Stimulated activated CD4-positive, alpha-beta T cell treated with anti-CD3 and anti-CD28 coated beads, Interleukin-4, amount 100 ng/mL, for 4 hours (primary cell): ENCODE results near the gene CACNA2D4.

Experiments used
- DNase-seq, 2 experiments: peaks; one replicate each; pipeline ENCODE4 v3.0.0-alpha.2; 2020

Gene CACNA2D4

GRCh38 chr12:1812650-1813302, 105.7 kb downstream of the CACNA2D4 start:
- no peak for DNase-seq

GRCh38 chr12:1811948-1812291, 106.5 kb downstream of the CACNA2D4 start:
- no peak for DNase-seq

GRCh38 chr12:1811281-1811947, 107.0 kb downstream of the CACNA2D4 start:
- peak; percentile 45 to 65 for DNase-seq

DNA sequence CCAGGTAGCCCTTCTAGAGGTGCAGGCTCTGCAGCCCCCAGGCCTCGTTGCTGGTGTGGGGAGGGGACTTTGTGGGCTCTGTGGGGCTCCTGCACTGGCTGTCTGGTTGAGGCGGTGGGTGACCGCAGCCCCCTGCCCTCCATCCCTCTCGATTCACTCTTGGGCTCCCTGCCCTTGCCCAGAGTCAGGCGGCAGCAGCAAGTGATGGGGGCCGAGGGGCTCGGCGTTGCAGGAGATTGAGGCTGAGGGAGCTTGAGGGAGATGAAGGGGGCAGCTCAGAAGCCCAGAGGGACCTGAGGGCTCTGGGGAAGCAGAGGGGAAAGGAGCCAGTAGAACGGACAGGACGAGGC, 107.5 kb downstream of the CACNA2D4 start:
- no peak for DNase-seq

DNA sequence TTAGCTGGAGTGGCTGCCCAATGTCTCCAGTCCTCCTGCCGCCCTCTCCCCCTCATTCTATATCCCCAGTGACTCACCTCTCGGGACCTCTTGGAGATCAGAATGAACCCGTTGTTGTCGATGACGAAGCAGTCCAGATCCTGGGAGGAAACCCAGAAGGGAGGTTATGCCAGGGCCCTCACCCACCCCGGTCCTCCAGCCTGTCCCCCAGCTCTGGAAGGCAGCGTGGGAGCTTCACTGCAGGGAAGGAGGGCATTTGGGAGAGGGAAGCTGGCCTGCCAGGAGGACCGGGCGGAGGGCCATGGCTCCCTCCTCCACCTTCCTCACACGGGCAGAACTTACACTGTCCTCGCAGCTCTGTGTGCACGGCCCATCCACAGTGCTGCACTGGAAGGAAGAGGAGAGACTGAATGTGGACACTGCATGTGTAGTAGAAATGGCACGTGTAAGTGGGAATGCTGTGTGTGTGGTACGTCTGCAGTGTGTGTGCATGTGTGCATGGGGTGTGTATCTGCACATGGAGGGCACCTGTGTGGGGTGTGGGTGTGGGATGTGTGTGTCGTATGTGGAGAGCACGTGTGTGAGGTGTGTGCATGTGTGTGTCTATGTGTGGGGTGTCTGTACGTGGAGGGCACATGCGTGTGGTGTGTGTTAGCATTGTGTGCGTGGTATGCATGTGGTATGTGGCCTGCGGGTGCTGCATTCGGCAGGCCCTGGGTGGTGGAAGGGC, 108.1 kb downstream of the CACNA2D4 start:
- no peak for DNase-seq

DNA sequence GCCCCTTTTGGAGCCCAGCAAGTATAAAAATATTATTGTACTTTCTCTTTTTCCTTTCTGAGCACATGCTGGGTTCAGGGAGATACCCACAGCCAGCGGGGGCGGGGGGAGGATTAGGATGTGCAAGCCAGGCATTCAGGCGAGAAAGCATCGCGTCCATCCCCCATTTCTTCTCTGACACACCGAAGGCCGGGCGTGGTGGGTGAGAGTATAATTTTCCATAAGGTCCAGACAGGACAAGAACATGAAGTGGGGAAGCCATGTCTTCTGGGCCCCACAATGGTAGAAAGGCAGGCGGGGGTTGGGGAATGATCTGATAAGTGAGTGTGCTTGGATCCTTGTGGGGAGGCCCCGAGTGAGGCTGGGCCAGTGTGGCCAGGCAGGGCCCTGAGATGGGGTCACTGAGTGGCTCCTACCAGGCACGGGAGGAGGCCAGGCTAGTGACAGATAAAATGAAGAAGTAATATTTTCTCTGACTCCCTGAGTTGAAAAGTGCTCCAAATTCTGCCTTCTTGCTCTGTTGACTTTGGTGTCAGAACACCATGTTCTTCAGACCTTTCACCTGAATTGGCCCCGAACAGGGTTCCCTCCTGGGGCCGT, 108.8 kb downstream of the CACNA2D4 start:
- DNase-seq, result no peak

- no peak for DNase-seq
Measured at GRCh38 chr12:1808798-1809480, 109.5 kb downstream of the CACNA2D4 start.

- no peak for DNase-seq
Measured at GRCh38 chr12:1808036-1808797, 110.2 kb downstream of the CACNA2D4 start.

DNA sequence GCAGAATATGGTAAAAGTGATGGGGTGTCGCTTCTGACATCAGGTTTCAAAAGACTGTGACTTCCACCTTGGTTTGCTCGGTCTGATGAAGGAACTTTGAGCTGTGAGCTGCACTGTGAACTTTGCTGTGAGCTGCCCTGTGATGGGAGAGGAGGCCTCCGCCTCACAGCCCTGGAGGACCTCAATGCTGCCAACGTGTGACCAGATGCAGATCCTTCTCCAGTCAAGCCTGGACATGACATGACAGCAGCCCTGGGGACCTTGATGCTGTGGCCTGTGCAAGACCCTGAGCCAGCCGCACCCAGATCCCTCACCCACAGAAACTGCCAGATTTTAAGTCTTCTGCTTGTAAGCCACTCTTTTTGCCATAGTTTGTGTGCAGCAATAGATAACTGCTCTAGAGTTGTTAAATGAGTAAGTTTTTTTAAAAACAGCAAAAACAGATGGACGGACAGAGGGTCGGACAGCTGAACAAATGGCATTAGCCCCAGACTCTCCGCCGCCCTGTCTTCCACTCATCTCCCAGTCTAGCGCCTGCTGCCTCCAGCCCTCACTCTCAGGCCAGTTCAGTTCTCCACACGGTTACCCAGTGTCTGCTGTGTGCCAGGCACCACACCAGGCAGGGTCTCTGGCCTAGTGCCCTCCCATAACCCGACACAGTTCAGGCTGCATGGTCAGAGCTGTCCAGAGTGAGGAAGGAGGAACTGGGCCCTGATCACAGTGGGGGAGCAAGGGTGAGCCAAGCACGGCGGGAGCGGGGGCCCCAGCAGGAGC, 111.2 kb downstream of the CACNA2D4 start:
- no peak for DNase-seq

- no peak for DNase-seq
Measured at GRCh38 chr12:1806301-1807086, 112.0 kb downstream of the CACNA2D4 start.

DNA sequence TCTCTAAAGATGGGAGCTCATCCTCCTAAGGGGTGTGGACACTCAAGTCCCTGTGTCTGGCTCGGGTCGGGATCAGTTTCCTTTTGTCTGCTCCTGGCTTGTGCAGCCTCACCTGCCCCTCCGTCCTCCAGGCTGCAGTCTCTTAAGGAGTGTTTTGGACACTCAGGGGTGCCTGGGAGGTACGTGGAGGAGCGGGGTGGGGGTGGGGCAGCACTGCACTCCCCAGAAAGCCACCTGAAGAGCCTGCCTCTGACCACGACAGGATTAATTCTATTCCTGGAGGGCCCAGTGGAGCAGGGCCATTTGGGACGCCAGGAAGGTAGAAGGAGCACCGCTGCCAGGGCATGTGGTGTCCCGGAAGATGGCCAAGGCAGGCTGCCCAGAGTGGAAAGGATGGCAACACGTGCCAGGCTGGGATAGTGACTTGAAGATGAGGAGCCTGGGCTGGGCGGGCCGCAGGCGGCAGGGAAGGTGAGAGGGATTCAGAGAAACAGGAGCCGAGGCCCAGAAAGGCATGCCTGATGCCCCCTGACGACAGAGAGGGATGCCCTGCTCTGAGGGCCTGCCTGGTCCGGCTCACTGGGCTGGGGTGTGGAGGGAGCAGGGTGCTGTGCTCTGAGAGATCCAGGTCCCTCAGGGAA, 112.9 kb downstream of the CACNA2D4 start:
- no peak for DNase-seq

DNA sequence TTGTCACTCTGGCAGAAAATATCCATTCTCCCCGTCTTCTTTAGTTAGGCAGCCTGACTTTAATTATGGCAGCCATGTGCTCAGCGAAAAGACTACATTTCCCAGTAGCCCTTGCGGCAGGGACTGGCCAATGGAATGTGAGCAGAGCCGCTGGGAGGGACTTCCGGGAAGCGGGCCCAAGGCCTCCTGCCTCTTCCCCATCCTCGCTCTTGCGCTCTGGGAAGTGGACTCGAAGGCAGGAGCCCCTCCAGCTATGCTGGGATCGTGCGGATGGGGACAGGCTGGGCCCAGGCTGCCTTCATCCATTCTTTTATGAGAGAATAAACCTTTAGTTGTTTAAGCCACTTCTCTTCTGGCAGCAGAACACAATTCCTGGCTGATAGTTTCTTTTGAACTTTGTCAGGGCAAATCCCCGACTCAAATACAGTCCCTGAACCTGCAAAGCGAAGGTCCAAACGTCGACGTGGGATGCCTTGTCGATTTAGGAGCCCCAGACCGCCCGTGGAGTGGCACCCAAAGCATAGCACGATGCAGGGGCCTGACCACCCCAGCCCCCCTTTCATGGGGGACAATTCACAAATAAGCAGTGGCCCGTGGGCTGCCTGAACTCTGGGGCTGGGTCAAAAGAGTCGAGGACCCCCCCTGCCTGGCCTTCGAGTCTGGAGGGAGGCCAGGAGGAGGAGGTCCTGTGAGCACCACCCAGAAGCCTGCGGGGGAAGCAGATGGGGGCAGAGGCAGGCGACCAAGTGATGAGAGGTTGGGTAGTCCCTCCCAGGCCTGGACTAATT, 113.7 kb downstream of the CACNA2D4 start:
- peak; percentile 78 to 85 for DNase-seq

DNA sequence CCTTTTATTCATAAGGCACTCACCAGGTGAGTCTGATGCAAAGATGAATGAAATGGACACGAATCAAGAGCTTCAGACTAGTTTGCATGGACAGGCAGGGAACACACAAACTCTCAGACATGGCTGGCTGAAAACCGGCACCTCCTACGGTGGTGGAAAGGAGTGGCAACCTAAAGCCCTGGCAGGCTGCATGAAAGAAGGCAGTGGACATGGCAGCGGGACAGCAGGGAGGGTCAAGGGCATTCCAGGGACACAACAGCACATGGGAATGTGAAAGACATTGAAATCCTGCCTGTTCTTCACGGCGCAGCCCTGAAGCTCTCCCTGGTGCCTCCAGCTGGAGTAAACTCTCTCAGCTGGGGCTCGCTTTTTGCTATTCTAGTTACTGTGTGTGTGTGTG, 114.7 kb downstream of the CACNA2D4 start:
- DNase-seq, result no peak

GRCh38 chr12:1801303-1801975, 117.0 kb downstream of the CACNA2D4 start:
- DNase-seq, result no peak

DNA sequence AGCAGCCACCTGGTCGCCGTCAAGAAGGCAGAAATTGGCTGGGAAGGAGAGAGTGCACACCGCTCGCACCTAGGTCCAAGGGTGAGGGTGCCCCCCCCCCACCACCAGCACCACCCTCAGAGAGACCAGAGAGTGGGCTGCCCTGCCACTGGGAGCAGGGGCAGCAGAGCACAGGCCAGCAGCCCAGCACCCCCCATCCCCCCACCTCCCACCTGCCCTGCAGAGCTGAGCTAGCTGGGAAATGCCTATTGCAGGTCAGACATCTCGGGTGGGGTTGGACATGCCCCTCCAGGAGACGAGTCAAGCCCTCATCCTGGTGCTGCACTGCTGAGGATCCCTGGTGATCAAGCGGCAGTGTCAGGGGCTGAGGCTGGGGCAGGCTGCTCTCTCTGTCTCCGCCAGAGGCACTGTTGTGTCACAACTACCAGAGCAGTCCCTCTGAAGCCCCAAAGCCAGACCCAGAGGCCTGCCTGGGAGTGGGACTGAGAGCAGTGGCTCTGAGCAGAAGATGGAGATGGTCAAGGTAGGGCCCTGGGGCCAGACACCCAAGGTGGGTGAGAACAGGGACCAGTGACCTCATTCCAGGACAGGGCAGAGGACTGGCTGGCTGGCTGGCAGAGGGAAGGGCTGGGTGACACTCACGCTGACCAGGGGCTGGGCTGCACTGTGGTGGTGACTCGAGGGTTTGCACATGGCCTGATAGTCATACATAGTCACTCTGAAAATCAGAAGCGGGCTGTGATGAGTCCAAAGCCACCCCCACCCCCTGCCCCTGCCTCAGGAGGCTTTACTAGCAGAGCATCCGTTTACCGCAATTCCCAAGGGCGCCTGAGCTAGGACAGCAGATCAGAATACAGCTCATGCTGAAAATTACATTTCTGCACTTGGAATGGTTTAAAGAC, 117.8 kb downstream of the CACNA2D4 start:
- no peak for DNase-seq

- no peak for DNase-seq
Measured at GRCh38 chr12:1799882-1800400, 118.5 kb downstream of the CACNA2D4 start.

GRCh38 chr12:1799051-1799881, 119.2 kb downstream of the CACNA2D4 start:
- DNase-seq, result no peak
